GM21381 (cell line): Measurements from ENCODE around the gene SNRPA.
"Not testable (repeated sequence)": the region's sequence is repeated elsewhere in the genome, so short reads cannot be mapped to it uniquely, and the experiment has no call there.

Source experiments
- ATAC-seq: cut with Tn5 transposase; IDR thresholded peaks from one replicate; pipeline ENCODE4 v1.9.1; 2021; ENCODE audit warnings: mild to moderate bottlenecking, moderate library complexity; ENCODE audit not compliant: unreplicated experiment

Gene SNRPA

DNA sequence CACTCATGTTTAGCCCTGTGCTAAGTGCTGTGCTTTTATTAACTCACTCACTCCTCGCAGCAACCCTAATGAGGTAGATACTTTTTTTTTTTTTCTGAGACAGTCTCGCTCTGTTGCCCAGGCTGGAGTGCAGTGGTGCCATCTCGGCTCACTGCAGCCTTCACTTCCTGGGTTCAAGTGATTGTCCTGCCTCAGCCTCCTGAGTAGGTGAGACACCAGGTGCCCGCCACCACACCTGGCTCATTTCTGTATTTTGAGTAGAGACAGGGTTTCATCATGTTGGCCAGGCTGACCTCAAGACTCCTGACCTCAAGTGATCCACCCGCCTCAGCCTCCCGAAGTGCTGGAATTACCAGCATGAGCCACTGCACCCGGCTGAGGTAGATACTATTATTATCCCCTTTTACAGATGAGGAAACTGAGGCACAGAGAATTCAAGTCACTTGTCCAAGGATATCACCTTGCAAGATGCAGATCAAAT, 31.5 kb upstream of the SNRPA start:
- no peak for ATAC-seq

DNA sequence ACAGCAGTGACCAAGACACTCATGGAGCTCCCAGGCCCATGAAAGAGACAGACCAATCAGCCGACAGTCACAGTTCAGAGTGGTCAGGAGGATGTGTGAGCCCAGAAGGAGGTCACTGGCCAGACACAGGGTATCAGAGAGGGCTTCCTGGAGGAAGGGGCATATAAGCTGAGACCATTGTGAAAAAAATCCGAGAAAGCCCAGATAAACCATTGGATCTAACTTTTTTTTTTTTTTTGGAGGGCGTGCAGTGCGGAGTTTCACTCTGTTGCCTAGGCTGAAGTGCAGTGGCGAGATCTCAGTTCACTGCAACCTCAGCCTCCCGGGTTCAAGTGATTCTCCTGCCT, 29.9 kb upstream of the SNRPA start:
- ATAC-seq = no peak

DNA sequence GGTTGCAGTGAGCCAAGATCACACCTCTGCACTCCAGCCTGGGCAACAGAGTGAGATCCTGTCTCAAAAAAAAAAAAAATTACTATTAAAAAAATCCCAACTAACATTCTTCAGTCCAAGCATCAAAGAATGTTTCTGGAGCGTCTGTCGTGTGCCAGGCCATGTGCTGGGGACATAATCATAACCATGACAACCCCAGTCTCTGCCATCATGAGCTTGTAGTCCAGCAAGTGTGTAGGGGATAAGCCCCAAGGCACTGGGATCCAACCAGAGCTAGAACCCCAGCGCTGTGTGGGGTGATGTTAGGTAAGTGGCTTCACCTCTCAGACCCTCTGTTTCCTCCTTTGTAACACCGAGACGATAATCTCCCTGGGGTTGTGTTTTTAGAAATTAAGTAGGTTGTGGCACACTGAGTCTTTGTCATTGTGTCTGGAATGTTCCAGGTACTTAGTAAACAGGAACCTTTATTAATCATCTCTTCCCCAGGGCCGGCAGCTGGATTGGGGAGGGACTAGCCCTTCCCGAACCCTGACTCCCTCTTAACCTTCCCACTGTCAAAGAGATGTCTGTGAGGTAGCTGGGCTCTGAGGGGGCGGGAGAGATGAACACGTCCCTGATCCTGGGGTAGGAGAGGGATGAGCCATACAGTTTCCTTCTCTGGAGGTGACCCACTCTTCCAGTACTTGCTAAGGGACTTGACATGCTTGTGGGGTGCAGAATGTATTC, 28.9 kb upstream of the SNRPA start:
- ATAC-seq = no peak

GRCh38 chr19:40723661-40724254, 27.2 kb upstream of the SNRPA start:
- no peak for ATAC-seq

GRCh38 chr19:40724315-40724714, 26.7 kb upstream of the SNRPA start:
- ATAC-seq = no peak

DNA sequence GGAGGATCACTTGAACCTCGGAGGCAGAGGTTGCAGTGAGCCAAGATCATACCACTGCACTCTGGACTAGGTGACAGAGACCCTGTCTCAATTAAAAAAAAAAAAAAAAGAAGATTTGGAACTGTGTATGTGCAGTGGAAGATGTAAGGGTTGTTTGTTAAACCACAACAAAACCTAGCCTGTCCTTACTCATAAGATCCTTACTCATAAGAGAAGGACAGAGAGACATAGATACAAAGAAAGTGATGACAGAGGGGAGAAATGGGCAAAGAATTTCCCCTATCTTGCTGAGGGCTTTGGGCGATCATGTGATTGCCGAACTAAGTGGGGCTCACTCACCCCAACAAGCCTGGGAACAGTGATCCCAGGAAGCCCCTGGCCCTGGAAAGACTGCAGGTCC, 26.1 kb upstream of the SNRPA start:
- ATAC-seq = no peak

- no peak for ATAC-seq
Observed at GRCh38 chr19:40726279-40726678, 24.7 kb upstream of the SNRPA start.

GRCh38 chr19:40730065-40730464, 20.9 kb upstream of the SNRPA start:
- not testable (repeated sequence) for ATAC-seq

DNA sequence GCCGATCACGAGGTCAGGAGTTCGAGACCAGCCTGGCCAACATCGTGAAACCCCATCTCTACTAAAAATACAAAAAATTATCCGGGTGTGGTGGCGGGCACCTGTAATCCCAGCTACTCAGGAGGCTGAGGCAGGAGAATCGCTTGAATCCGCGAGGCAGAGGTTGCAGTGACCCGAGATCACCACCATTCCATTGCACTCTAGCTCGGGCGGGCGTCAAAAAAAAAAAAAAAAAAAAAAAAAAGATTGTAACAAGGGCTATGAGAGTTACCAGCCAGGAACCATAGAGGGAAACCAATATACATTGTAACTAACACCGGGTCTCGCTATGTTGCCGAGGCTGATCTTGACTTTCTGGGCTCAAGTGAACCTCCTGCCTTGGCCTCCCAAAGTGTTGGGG, 18.7 kb upstream of the SNRPA start:
- ATAC-seq = not testable (repeated sequence)

GRCh38 chr19:40733149-40733548, 17.9 kb upstream of the SNRPA start:
- ATAC-seq = no peak

DNA sequence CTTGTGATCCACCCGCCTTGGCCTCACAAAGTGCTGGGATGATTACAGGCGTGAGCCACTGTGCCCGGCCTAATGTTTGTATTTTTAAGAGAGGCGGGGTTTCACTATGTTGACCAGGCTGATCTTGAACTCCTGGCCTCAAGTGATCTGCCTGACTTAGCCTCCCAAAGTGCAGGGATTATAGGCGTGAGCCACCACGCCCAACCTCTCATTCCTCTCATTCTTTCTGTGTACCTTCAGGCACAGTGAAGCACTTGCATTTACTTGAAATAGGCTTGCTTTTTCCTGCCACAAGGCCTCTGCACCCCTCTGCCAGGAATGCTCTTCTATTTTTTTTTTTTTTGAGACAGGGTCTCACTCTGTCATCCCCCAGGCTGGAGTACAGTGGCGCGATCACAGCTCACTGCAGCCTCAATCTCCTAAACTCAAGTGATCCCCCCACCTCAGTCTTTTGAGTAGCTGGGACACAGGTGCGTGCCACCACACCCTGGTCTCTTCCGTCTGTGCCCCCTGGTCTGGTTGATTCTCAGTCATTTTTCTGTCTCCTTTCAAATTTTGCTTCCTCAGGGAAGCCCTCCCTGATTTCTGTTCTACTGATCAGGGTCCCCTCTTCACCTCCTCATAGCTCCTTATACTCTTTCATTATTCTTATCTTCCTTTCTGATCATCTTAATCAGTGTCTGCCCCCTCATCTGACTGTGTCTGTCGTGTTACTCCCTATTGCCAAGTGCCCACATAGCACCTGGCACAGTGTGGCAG, 15.8 kb upstream of the SNRPA start:
- no peak for ATAC-seq

GRCh38 chr19:40736661-40737060, 14.3 kb upstream of the SNRPA start:
- no peak for ATAC-seq

- no peak for ATAC-seq
Observed at GRCh38 chr19:40737102-40737644, 13.8 kb upstream of the SNRPA start.

DNA sequence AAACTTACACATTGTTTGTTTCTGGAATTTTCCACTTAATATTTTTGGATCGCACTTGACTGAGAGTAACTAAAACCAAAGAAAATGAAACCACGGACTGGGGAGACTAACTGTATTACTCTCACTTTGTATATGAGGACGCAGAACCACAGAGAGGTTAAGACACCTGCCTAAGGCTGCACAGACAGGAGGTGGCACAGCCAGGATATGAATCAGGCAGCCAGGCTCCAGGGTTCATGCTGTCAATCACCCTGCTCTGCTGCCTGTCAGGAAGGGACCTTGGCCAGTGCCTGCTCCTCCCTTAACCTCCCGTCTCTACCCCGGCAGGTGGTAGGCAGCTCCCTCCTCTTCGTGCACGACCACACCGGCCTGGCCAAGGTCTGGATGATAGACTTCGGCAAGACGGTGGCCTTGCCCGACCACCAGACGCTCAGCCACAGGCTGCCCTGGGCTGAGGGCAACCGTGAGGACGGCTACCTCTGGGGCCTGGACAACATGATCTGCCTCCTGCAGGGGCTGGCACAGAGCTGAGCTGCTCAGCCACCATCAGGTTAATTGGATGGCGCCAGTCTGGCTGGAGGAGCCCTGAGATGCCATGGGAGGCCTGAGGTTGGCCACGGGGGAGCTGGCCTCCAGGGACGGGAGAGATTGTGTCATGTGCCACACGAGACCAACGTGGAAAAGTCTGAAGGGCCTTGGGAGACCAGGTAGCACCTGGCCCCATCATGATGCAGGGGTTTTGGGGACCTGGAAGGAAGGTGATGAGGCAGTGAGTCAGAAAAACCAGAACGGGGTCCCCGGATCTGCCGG, 11.8 kb upstream of the SNRPA start:
- no peak for ATAC-seq

GRCh38 chr19:40739871-40740703, 10.9 kb upstream of the SNRPA start:
- no peak for ATAC-seq

- no peak for ATAC-seq
Observed at GRCh38 chr19:40740747-40741146, 10.3 kb upstream of the SNRPA start.

GRCh38 chr19:40741527-40742390, 9.2 kb upstream of the SNRPA start:
- ATAC-seq = no peak

DNA sequence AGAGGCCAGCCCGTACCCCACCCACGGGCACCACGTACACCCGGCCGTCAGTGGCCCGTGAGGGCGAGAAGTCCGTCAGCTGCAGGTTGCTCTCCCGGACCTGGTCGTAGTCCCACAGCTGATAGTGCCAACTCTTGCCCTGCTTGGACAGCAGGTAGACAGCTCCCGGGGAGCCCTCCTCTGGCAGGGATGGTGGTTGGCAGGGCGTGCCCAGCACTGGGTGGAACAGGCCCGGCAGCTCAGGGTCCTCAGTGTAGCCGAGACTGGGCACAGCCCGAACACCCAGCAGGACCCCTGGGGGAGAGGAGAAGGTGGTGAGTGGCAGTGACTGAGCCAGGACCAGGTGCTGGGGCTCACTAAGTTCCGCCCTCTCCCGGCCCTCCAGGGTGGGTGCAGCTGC, 8.5 kb upstream of the SNRPA start:
- ATAC-seq = no peak

GRCh38 chr19:40742886-40743285, 8.1 kb upstream of the SNRPA start:
- no peak for ATAC-seq
